ENCODE results near the gene AEN. TPM values are rescaled to one million over a fixed set of nuclear protein-coding genes. Genes with fewer than 3 reads are reported as not detected.

Gene AEN
- total and polyA plus RNA-seq, 8 donors, result 8.9 to 26.8 (median 15.1) TPM

- intact Hi-C loops (cut with DNase I), result loop anchor here in 2 of 3 donors (5.0 kb wide), 2 partner anchors 173 to 178 kb away; no protein-coding TSS in a partner anchor
- FAIRE-seq, result no peak
- Histone ChIP-seq H3K4me1 (peaks cover 0 to 10% (median 2%) of the 10 kb centered on the region in 3 donors), H3K27me3 (no peaks in the 10 kb centered on the region), H3K27ac (no peak overlapping the region), H3K9me3 (no peaks in the 10 kb centered on the region), H3K4me3 (no peak overlapping the region), H3K36me3 (no peaks in the 10 kb centered on the region)
- ATAC-seq, result no peak
- TF ChIP-seq, protein P1, sequence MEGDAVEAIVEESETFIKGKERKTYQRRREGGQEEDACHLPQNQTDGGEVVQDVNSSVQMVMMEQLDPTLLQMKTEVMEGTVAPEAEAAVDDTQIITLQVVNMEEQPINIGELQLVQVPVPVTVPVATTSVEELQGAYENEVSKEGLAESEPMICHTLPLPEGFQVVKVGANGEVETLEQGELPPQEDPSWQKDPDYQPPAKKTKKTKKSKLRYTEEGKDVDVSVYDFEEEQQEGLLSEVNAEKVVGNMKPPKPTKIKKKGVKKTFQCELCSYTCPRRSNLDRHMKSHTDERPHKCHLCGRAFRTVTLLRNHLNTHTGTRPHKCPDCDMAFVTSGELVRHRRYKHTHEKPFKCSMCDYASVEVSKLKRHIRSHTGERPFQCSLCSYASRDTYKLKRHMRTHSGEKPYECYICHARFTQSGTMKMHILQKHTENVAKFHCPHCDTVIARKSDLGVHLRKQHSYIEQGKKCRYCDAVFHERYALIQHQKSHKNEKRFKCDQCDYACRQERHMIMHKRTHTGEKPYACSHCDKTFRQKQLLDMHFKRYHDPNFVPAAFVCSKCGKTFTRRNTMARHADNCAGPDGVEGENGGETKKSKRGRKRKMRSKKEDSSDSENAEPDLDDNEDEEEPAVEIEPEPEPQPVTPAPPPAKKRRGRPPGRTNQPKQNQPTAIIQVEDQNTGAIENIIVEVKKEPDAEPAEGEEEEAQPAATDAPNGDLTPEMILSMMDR (IDR thresholded peaks at IDR 0.05), result no peak
- DNase-seq, result no peak
- 81% methylated on average over 18 of the region's 18 CpGs for WGBS, 2 donors
These were observed 38.1 kb downstream of the AEN start for GRCh38 chr15:88658972-88659931.

- Histone ChIP-seq H3K36me3 (no peaks in the 10 kb centered on the region), H3K27me3 (no peaks in the 10 kb centered on the region), H3K9me3 (no peaks in the 10 kb centered on the region), H3K4me3 (no peak overlapping the region), H3K27ac (peak overlapping the region in 2 of 4 donors; percentile 25 to 57), H3K4me1 (peaks cover 0 to 10% (median 2%) of the 10 kb centered on the region in 3 donors)
- FAIRE-seq, result no peak
- TF ChIP-seq, protein P1 (IDR thresholded peaks at IDR 0.05), result no peak
- ATAC-seq, result no peak
- DNase-seq, result no peak
- intact Hi-C loops (cut with DNase I), result no loop called here
These were observed 40.0 kb downstream of the AEN start for GRCh38 chr15:88661041-88661700.

DNA sequence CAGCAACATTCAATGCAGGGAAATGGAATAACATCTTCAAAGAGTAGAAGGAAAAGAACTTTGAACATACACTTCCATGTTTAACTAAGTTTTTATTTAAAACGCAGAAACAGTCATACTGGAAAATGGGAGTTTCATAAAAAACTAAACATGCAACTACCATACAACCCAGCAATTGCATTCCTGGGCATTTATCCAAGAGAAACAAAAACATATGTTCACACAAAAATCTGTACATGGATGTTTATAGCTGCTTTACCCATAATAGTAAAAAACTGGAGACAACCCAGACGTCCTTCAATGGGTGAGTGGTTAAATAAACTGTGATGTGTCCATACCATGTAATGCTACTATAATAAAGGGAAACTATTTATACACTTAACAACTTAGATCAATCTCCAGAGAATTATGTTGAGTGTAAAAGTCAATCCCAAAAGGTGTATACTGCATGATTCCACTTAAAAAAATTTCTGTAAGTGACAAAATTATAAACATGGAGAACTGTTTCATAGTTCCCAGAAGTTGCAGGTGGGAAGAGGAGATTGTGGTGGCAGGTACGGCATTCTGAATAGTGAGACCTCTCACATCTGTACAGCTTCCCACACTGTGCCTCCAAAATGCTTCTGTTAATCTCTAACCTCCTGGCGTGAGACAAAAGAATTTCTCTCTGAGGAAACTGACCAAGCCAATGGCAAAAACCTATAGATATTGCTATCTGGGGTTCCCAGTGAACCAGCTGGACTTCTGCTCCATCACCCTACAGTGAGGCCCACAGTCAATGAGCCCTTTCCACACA lies 40.8 kb downstream of the AEN start:
- TF ChIP-seq, protein P1 (IDR thresholded peaks at IDR 0.05), result no peak
- DNase-seq, result peak in 3 of 6 donors; percentile 38 to 73 (median 72)
- no peak for FAIRE-seq
- Histone ChIP-seq H3K4me3 (no peak overlapping the region), H3K4me1 (peaks cover 0 to 10% (median 2%) of the 10 kb centered on the region in 3 donors), H3K9me3 (no peaks in the 10 kb centered on the region), H3K27me3 (no peaks in the 10 kb centered on the region), H3K36me3 (no peaks in the 10 kb centered on the region), H3K27ac (peak overlapping the region in 3 of 4 donors; percentile 25 to 57 (median 29))
- WGBS, 2 donors, result 32 to 37% methylated on average over 4 of the region's 4 CpGs
- peak; percentile 72 to 88 (median 82) for ATAC-seq
- intact Hi-C loops (cut with DNase I), result no loop called here

- FAIRE-seq (no peak), DNase-seq (peak in 4 of 6 donors; percentile 39 to 57 (median 46)), ATAC-seq (peak; percentile 53 to 75 (median 70))
- peak overlapping the region in 1 of 4 donors; percentile 48 for H3K27ac ChIP-seq
- H3K4me3 ChIP-seq, result no peak overlapping the region
- TF ChIP-seq, protein P1 (IDR thresholded peaks at IDR 0.05), result no peak
- no peaks in the 10 kb centered on the region for H3K9me3 ChIP-seq
- peaks cover 0 to 10% (median 2%) of the 10 kb centered on the region in 3 donors for H3K4me1 ChIP-seq
- H3K36me3 ChIP-seq, result no peaks in the 10 kb centered on the region
- intact Hi-C loops (cut with DNase I), result no loop called here
- 74 to 76% methylated on average over 6 of the region's 6 CpGs for WGBS, 2 donors
- no peaks in the 10 kb centered on the region for H3K27me3 ChIP-seq
These were observed 42.0 kb downstream of the AEN start for GRCh38 chr15:88663141-88663621.

Measured in pancreas (tissue), 10 donors.